NB4 (cell line): ENCODE data around the gene TAF10.

Experiments used
- MYC ChIP-seq: IDR thresholded peaks from 2 replicates; pipeline ENCODE4 v1.6.1; 2011; ENCODE audit warnings: low read depth, low read length
- POLR2A ChIP-seq: IDR thresholded peaks from 2 replicates; pipeline ENCODE4 v1.6.1; 2011; ENCODE audit warnings: mild to moderate bottlenecking; ENCODE audit not compliant: insufficient read length; ENCODE audit errors: extremely low read depth
- TF ChIP-seq, protein P1 (sequence below): IDR thresholded peaks from one replicate; pipeline ENCODE4 v1.5.1; 2012; ENCODE audit warnings: low read depth, low read length

DNA sequence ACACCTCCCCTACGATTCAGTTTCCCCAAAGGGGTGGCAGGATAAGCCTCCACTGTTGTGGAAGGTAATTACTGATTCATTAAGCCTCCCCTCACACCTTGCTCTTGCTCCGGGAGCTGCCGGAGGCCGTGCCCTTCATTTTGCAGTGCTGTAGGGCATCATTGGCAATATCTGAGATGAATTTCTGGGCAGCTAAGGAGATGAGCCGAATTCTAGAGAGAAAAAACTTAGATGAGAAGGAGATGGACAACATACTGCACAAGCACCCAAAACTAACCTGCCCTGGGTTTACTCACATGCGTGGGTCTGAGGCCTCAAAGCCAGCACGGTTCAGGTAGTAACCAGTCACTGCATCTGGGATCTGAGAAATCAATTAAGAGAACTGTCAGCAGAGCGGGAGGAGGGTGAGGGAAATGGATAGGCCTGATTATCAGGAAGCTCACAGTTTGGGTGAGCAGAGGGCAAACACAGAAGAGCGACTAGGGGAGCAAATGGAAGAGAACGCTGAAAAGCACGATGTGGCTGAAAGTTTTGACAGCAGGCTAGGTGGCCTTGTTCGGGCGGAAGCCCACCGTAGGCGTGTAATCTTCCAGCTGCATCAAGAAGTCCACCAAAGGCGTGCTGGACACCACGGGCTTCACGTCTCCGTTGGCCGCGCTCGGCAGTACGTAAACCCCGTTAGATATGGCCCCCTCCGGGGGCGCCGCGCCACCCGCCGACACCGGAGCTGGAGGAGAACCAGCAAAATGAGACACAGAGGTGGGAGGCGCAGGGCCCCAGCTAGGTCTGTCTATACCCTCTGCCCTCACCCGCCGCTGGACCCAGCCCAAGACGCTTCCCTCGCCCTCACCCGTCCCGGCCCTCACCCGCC lies 689 bp downstream of the TAF10 start:
- TF ChIP-seq, protein P1, sequence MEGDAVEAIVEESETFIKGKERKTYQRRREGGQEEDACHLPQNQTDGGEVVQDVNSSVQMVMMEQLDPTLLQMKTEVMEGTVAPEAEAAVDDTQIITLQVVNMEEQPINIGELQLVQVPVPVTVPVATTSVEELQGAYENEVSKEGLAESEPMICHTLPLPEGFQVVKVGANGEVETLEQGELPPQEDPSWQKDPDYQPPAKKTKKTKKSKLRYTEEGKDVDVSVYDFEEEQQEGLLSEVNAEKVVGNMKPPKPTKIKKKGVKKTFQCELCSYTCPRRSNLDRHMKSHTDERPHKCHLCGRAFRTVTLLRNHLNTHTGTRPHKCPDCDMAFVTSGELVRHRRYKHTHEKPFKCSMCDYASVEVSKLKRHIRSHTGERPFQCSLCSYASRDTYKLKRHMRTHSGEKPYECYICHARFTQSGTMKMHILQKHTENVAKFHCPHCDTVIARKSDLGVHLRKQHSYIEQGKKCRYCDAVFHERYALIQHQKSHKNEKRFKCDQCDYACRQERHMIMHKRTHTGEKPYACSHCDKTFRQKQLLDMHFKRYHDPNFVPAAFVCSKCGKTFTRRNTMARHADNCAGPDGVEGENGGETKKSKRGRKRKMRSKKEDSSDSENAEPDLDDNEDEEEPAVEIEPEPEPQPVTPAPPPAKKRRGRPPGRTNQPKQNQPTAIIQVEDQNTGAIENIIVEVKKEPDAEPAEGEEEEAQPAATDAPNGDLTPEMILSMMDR = no peak
- TF ChIP-seq POLR2A (no peak), MYC (no peak)
